ENCODE data around the gene NIM1K.
"Not testable (repeated sequence)": the region's sequence is repeated elsewhere in the genome, so short reads cannot be mapped to it uniquely, and the experiment has no call there.

Gene NIM1K

DNA sequence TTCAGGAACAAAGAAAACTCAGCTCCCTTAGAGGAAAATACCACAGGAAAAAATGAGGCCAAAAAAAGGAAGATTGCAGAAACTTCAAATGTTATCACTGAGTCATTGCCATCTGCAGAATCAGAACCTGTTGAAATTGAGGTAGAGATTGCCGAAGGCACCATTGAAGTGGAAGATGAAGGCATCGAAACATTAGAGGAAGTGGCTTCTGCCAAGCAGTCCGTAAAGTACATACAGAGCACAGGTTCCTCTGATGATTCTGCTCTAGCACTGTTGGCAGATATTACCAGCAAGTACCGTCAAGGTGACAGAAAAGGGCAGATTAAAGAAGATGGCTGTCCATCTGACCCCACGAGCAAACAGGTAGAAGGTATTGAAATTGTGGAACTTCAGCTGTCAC is 30.8 kb upstream of the NIM1K start:
- no peaks in the 10 kb centered on the region for H3K27me3 ChIP-seq (ENCODE audit: insufficient read depth, poor library complexity, severe bottlenecking)
- TF ChIP-seq SPI1 (IDR thresholded peaks at IDR 0.05; ENCODE audit: borderline replicate concordance, low read depth), result peak; percentile 92
- TF ChIP-seq GABPA (IDR thresholded peaks at IDR 0.05; ENCODE audit: low read depth), result no peak
- TF ChIP-seq, protein P1, sequence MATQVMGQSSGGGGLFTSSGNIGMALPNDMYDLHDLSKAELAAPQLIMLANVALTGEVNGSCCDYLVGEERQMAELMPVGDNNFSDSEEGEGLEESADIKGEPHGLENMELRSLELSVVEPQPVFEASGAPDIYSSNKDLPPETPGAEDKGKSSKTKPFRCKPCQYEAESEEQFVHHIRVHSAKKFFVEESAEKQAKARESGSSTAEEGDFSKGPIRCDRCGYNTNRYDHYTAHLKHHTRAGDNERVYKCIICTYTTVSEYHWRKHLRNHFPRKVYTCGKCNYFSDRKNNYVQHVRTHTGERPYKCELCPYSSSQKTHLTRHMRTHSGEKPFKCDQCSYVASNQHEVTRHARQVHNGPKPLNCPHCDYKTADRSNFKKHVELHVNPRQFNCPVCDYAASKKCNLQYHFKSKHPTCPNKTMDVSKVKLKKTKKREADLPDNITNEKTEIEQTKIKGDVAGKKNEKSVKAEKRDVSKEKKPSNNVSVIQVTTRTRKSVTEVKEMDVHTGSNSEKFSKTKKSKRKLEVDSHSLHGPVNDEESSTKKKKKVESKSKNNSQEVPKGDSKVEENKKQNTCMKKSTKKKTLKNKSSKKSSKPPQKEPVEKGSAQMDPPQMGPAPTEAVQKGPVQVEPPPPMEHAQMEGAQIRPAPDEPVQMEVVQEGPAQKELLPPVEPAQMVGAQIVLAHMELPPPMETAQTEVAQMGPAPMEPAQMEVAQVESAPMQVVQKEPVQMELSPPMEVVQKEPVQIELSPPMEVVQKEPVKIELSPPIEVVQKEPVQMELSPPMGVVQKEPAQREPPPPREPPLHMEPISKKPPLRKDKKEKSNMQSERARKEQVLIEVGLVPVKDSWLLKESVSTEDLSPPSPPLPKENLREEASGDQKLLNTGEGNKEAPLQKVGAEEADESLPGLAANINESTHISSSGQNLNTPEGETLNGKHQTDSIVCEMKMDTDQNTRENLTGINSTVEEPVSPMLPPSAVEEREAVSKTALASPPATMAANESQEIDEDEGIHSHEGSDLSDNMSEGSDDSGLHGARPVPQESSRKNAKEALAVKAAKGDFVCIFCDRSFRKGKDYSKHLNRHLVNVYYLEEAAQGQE (IDR thresholded peaks at IDR 0.05; ENCODE audit: insufficient replicate concordance, low read depth), result no peak
- H3K27ac ChIP-seq (replicated peaks), result peak overlapping the region; percentile 9; the same call in 1 of the 2 replicates
- no peak overlapping the region for H3K4me3 ChIP-seq (replicated peaks; ENCODE audit: insufficient read depth, low read length)
- DNase-seq (ENCODE audit: low read depth in 1 of 2, low spot score in 1 of 2), result peak; percentile 18 to 83

DNA sequence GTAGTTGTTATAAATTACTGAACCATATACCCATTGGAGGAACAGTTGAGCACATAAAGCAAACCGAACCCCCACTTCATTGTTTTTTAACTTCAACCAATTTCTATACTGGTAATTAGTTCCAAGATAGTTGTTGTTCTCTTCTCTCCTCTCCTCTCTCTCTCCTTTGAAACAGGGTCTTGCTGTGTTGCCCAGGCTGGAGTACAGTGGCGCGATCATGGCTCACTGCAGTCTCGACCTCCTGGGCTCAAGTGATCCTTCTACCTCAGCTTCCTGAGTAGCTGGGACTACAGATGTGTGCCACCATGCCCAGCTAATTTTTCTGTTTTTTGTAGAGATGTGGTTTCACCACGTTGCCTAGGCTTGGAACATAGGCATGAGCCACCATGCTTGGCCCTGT is 27.2 kb upstream of the NIM1K start:
- not testable (repeated sequence) for DNase-seq (ENCODE audit: low read depth in 1 of 2, low spot score in 1 of 2); H3K4me3 ChIP-seq (replicated peaks; ENCODE audit: insufficient read depth, low read length); H3K27me3 ChIP-seq (ENCODE audit: insufficient read depth, poor library complexity, severe bottlenecking); H3K27ac ChIP-seq (replicated peaks)

DNA sequence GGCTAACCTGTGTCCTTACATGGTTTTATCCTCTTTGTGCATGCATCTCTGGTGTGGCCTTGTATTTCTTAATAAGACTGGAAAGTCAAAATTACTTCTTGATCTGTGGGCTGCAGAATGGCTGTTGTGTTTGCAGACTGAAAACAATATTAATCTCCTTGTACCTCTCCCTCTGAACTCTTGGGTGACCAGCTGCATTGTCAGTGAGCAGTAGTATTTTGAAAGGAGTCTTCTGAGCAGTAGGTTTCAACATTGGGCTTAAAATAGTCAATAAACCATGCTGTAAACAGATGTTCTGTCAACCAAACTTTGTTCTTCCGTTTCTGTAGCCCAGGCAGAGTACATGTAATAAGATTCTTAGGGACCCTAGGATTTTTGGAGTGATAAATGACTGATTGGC is 26.7 kb upstream of the NIM1K start:
- H3K27me3 ChIP-seq (ENCODE audit: insufficient read depth, poor library complexity, severe bottlenecking), result no peaks in the 10 kb centered on the region
- DNase-seq (ENCODE audit: low read depth in 1 of 2, low spot score in 1 of 2), result no peak

DNA sequence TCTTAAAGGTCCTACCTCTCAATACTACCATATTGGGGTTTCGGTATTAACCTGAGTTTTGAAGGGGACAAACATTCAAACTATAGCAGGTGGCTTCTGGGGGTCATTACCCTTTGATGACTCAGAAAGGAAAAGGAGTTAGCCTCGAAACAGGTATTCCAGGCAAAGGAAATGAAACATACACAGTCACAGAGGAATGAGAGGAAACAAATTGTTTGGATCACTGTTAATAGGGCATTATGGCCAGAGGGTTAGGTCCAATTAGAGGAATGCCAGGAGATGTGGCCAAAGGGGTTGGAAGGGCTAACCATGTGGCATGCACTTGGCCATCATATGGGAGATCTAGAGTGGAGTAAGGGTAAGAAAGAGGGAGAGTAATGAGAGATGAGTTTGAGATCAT is 23.9 kb upstream of the NIM1K start:
- no peak for DNase-seq (ENCODE audit: low read depth in 1 of 2, low spot score in 1 of 2)
- H3K27me3 ChIP-seq (ENCODE audit: insufficient read depth, poor library complexity, severe bottlenecking), result no peaks in the 10 kb centered on the region
- TF ChIP-seq GABPA (IDR thresholded peaks at IDR 0.05; ENCODE audit: low read depth) (no peak), POLR2AphosphoS5 (IDR thresholded peaks at IDR 0.05; ENCODE audit: low read depth) (no peak), SPI1 (IDR thresholded peaks at IDR 0.05; ENCODE audit: borderline replicate concordance, low read depth) (no peak)
- TF ChIP-seq, protein P2, sequence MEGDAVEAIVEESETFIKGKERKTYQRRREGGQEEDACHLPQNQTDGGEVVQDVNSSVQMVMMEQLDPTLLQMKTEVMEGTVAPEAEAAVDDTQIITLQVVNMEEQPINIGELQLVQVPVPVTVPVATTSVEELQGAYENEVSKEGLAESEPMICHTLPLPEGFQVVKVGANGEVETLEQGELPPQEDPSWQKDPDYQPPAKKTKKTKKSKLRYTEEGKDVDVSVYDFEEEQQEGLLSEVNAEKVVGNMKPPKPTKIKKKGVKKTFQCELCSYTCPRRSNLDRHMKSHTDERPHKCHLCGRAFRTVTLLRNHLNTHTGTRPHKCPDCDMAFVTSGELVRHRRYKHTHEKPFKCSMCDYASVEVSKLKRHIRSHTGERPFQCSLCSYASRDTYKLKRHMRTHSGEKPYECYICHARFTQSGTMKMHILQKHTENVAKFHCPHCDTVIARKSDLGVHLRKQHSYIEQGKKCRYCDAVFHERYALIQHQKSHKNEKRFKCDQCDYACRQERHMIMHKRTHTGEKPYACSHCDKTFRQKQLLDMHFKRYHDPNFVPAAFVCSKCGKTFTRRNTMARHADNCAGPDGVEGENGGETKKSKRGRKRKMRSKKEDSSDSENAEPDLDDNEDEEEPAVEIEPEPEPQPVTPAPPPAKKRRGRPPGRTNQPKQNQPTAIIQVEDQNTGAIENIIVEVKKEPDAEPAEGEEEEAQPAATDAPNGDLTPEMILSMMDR (IDR thresholded peaks at IDR 0.05; ENCODE audit: insufficient read depth, low read length), result no peak
- TF ChIP-seq, protein P1 (IDR thresholded peaks at IDR 0.05; ENCODE audit: insufficient replicate concordance, low read depth), result no peak
- H3K27ac ChIP-seq (replicated peaks), result no peak overlapping the region
- H3K4me3 ChIP-seq (replicated peaks; ENCODE audit: insufficient read depth, low read length), result no peak overlapping the region

More for the DNA sequence above, 26.7 kb upstream of the NIM1K start:
- Histone ChIP-seq H3K4me3 (replicated peaks; ENCODE audit: insufficient read depth, low read length) (no peak overlapping the region), H3K27ac (replicated peaks) (no peak overlapping the region)
- TF ChIP-seq SPI1 (IDR thresholded peaks at IDR 0.05; ENCODE audit: borderline replicate concordance, low read depth) (no peak), GABPA (IDR thresholded peaks at IDR 0.05; ENCODE audit: low read depth) (no peak), POLR2AphosphoS5 (IDR thresholded peaks at IDR 0.05; ENCODE audit: low read depth) (no peak)
- TF ChIP-seq, protein P2 (IDR thresholded peaks at IDR 0.05; ENCODE audit: insufficient read depth, low read length), result no peak
- TF ChIP-seq, protein P1 (IDR thresholded peaks at IDR 0.05; ENCODE audit: insufficient replicate concordance, low read depth), result no peak

Data from HL-60 (cell line).